ENCODE data around the gene ZBTB47.

DNA sequence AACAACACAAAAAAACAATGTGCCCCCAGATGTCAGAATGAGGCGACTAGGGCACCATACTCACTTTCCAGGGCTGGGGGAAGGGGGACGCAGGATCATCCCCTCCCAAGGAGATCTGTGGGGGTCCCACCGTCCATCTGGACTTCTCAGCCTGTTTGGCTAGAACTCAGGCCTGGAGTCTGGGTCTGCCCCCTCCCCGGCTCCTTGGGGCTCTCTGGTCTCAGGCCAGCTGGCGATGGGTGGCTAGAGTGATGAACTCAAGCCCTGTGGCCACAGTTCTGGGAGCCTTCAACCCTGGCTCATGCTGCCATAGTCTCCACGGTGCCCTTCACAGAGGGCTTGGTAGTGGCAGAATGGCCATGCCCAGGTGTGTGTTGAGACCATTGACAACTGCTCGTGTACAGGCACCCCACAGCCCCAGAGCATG lies 13.6 kb downstream of the ZBTB47 start:
- TF ChIP-seq, protein P1, sequence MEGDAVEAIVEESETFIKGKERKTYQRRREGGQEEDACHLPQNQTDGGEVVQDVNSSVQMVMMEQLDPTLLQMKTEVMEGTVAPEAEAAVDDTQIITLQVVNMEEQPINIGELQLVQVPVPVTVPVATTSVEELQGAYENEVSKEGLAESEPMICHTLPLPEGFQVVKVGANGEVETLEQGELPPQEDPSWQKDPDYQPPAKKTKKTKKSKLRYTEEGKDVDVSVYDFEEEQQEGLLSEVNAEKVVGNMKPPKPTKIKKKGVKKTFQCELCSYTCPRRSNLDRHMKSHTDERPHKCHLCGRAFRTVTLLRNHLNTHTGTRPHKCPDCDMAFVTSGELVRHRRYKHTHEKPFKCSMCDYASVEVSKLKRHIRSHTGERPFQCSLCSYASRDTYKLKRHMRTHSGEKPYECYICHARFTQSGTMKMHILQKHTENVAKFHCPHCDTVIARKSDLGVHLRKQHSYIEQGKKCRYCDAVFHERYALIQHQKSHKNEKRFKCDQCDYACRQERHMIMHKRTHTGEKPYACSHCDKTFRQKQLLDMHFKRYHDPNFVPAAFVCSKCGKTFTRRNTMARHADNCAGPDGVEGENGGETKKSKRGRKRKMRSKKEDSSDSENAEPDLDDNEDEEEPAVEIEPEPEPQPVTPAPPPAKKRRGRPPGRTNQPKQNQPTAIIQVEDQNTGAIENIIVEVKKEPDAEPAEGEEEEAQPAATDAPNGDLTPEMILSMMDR (IDR thresholded peaks at IDR 0.05), result no peak
- no peak for TF ChIP-seq POLR2A (IDR thresholded peaks at IDR 0.05)
